ENCODE data around the gene PNPLA3.

The PNPLA3 gene

DNA sequence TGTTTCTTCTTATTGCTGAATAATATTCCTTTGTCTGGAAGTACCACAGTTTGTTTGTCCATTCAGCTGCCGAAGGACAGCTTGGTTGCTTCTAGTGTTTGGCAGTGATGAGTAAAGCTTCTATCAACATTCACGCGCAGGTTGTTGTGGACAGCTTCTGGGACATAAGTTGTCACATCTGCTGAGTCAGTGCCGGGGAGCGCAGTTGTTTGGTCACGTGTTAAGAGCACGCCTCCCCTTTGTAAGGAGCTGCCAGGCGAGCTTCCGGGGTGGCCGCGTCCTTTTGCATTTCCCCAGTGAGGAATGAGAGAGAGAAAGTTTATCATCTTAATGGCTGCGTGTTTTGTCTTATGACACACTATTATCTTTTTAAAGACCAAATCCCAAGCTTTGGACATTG, 61.9 kb downstream of the PNPLA3 start:
- TF ChIP-seq ARNT (IDR thresholded peaks at IDR 0.05) (no peak), ELF4 (IDR thresholded peaks at IDR 0.05) (no peak), SUZ12 (IDR thresholded peaks at IDR 0.05) (no peak), FOXM1 (IDR thresholded peaks at IDR 0.05; ENCODE audit: borderline replicate concordance) (no peak), CTBP1 (IDR thresholded peaks at IDR 0.05; ENCODE audit: borderline replicate concordance) (no peak), NFRKB (IDR thresholded peaks at IDR 0.05) (no peak), LEF1 (IDR thresholded peaks at IDR 0.05; ENCODE audit: borderline replicate concordance) (no peak), L3MBTL2 (conservative IDR thresholded peaks at IDR 0.05) (no peak), FOXK2 (IDR thresholded peaks at IDR 0.05) (no peak), SP1 (IDR thresholded peaks at IDR 0.05) (no peak), TARDBP (IDR thresholded peaks at IDR 0.05) (no peak), ZNF384 (IDR thresholded peaks at IDR 0.05) (no peak), BHLHE40 (IDR thresholded peaks at IDR 0.05; ENCODE audit: borderline replicate concordance) (no peak)
- ChIA-PET CTCF (no interaction called here), POLR2A (no interaction called here)
- DNase-seq (ENCODE audit: extremely low spot score): no peak

DNA sequence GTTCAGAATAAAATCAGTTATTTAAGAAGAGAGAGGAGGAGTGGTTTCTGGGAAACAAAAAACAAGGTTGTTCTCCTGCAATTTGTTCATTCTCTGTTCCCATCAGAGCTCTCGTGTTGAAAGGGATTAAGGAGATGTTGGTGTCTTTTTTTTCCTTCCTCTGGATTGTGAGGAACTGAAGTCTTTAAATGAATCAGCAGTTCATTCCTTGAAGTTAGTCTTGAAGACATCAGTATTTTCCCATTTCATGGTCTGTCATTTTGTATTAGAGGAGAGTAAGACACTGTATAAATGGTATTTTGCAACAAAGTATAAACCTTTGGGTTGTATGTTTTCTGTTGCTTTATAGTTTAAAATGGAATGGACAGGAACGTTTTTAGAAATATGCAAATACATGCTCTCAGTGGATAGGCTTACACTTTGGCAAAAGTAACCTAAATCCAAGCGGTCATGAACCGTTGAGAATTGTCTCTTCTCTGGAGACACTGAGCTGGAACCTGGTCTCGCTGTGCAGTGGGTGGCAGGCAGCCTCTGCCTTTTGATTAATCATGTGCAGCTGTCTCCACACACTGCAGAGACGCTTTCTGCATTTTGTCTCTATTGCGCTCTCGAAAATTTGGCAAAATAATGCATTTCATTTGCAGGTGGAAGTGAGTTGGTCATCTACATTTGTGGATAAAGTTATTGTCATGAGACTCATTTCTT, 64.7 kb downstream of the PNPLA3 start:
- TF ChIP-seq SUZ12 (IDR thresholded peaks at IDR 0.05) (no peak), ELF4 (IDR thresholded peaks at IDR 0.05) (no peak), ZNF384 (IDR thresholded peaks at IDR 0.05) (no peak), BHLHE40 (IDR thresholded peaks at IDR 0.05; ENCODE audit: borderline replicate concordance) (no peak), ARNT (IDR thresholded peaks at IDR 0.05) (no peak), FOXK2 (IDR thresholded peaks at IDR 0.05) (no peak), L3MBTL2 (conservative IDR thresholded peaks at IDR 0.05) (no peak), FOXA1 (IDR thresholded peaks at IDR 0.05) (no peak), FOXM1 (IDR thresholded peaks at IDR 0.05; ENCODE audit: borderline replicate concordance) (no peak), NFRKB (IDR thresholded peaks at IDR 0.05) (no peak), TARDBP (IDR thresholded peaks at IDR 0.05) (no peak), HDGF (IDR thresholded peaks at IDR 0.05; ENCODE audit: borderline replicate concordance) (no peak)
- TF ChIP-seq, protein P1, sequence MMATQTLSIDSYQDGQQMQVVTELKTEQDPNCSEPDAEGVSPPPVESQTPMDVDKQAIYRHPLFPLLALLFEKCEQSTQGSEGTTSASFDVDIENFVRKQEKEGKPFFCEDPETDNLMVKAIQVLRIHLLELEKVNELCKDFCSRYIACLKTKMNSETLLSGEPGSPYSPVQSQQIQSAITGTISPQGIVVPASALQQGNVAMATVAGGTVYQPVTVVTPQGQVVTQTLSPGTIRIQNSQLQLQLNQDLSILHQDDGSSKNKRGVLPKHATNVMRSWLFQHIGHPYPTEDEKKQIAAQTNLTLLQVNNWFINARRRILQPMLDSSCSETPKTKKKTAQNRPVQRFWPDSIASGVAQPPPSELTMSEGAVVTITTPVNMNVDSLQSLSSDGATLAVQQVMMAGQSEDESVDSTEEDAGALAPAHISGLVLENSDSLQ (IDR thresholded peaks at IDR 0.05): no peak
- POLR2A ChIA-PET: interaction anchor here (1.2 kb wide), 1 partner anchor 33 kb away, joined by 4 read pairs; the partner anchor contains the start of gene SAMM50
- no peak for DNase-seq (ENCODE audit: extremely low spot score)
- CTCF ChIA-PET: no interaction called here

DNA sequence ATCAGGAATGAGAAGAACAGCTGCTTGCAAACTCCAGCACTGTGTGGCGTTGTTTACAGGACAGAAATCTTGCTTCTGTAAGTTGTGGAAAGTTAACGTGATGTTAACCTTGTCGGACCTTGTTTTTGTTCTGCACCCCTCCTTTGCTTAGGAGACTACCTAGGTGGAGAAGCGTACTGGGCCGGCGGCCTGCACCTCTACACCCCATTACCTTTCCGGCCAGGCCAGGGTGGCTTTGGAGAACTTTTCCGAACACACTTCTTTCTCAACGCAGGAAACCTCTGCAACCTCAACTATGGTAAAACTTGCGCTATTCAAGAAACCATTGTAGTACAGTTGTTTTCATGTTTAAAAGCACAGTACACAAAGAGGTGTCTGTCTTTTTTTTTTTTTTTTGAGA, 65.4 kb downstream of the PNPLA3 start:
- DNase-seq (ENCODE audit: extremely low spot score): no peak
- ChIA-PET POLR2A (no interaction called here), CTCF (no interaction called here)
- TF ChIP-seq BHLHE40 (IDR thresholded peaks at IDR 0.05; ENCODE audit: borderline replicate concordance) (no peak), ELF4 (IDR thresholded peaks at IDR 0.05) (no peak), ARNT (IDR thresholded peaks at IDR 0.05) (no peak), CTBP1 (IDR thresholded peaks at IDR 0.05; ENCODE audit: borderline replicate concordance) (no peak), LEF1 (IDR thresholded peaks at IDR 0.05; ENCODE audit: borderline replicate concordance) (no peak), NFRKB (IDR thresholded peaks at IDR 0.05) (no peak), ZNF384 (IDR thresholded peaks at IDR 0.05) (no peak), TARDBP (IDR thresholded peaks at IDR 0.05) (no peak), L3MBTL2 (conservative IDR thresholded peaks at IDR 0.05) (no peak), FOXM1 (IDR thresholded peaks at IDR 0.05; ENCODE audit: borderline replicate concordance) (no peak), FOXK2 (IDR thresholded peaks at IDR 0.05) (no peak), SUZ12 (IDR thresholded peaks at IDR 0.05) (no peak), HDGF (IDR thresholded peaks at IDR 0.05; ENCODE audit: borderline replicate concordance) (no peak), SP1 (IDR thresholded peaks at IDR 0.05) (no peak), FOXA1 (IDR thresholded peaks at IDR 0.05) (no peak)
- TF ChIP-seq, protein P1 (IDR thresholded peaks at IDR 0.05): no peak

DNA sequence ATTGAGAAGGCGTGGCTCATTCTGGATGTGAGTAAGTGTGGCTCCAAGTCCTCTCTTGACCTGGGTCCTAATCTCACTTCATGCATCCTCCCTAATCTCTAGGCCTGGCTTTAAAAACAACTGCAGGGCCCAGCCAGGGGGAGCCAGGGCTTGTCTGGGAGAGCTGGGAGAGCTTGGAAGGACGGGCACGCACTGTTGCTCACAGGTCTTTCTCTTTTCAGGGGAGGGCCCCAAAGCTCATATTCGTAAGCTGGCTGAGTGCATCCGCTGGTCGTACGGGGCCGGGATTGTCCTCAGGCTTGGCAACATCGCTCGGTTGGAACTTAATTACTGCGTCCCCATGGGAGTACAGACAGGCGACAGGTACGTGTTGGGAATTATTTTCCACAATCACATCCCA, 66.4 kb downstream of the PNPLA3 start:
- ChIA-PET CTCF (interaction anchor here (1.1 kb wide), 1 partner anchor 96 kb away, joined by 3 read pairs; no protein-coding TSS in a partner anchor), POLR2A (no interaction called here)
- no peak for DNase-seq (ENCODE audit: extremely low spot score)
- TF ChIP-seq NFRKB (IDR thresholded peaks at IDR 0.05) (no peak), SP1 (IDR thresholded peaks at IDR 0.05) (no peak), FOXK2 (IDR thresholded peaks at IDR 0.05) (no peak), CTBP1 (IDR thresholded peaks at IDR 0.05; ENCODE audit: borderline replicate concordance) (no peak), ARNT (IDR thresholded peaks at IDR 0.05) (no peak), SUZ12 (IDR thresholded peaks at IDR 0.05) (no peak), HDGF (IDR thresholded peaks at IDR 0.05; ENCODE audit: borderline replicate concordance) (no peak), ELF4 (IDR thresholded peaks at IDR 0.05) (no peak), FOXM1 (IDR thresholded peaks at IDR 0.05; ENCODE audit: borderline replicate concordance) (no peak), BHLHE40 (IDR thresholded peaks at IDR 0.05; ENCODE audit: borderline replicate concordance) (no peak), LEF1 (IDR thresholded peaks at IDR 0.05; ENCODE audit: borderline replicate concordance) (no peak), ZNF384 (IDR thresholded peaks at IDR 0.05) (no peak), FOXA1 (IDR thresholded peaks at IDR 0.05) (no peak)
- TF ChIP-seq, protein P1 (IDR thresholded peaks at IDR 0.05): no peak

DNA sequence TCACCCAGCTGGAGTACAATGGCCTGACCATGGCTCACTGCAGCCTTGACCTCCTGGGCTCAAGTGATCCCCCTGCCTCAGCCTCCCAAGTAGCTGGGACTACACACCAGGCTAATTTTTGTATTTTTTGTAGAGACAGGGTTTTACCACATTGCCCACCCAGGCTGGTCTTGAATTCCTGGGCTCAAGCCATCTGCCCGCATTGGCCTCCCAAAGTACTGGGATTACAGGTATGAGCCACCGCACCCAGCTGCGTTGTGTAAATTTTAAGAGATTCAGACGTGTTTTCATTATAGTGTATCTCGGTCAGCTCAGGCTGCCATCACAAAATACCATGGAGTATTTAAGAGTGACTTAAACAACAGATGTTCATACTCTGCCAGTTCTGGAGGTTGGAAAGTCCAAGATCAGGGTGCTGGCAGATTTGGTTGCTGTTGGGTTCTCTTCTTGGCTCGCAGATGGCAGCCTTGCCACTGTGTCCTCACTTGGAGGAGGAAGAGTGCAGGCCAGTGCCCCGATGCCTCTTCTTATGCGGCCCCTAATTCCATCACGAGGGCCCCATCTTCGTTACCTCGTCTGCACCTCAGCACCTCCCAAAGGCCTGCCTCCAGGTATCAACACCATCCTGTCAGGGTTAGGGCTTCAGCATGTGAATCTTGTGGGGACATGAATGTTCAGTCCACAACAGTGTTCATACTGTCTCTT, 67.9 kb downstream of the PNPLA3 start:
- ChIA-PET CTCF (no interaction called here), POLR2A (no interaction called here)
- DNase-seq (ENCODE audit: extremely low spot score): no peak
- TF ChIP-seq TARDBP (IDR thresholded peaks at IDR 0.05): no peak
- TF ChIP-seq ELF4 (IDR thresholded peaks at IDR 0.05): no peak
- no peak for TF ChIP-seq FOXM1 (IDR thresholded peaks at IDR 0.05; ENCODE audit: borderline replicate concordance)
- no peak for TF ChIP-seq FOXK2 (IDR thresholded peaks at IDR 0.05)
- no peak for TF ChIP-seq LEF1 (IDR thresholded peaks at IDR 0.05; ENCODE audit: borderline replicate concordance)
- TF ChIP-seq, protein P1 (IDR thresholded peaks at IDR 0.05): no peak
- no peak for TF ChIP-seq ZNF384 (IDR thresholded peaks at IDR 0.05)
- TF ChIP-seq NFRKB (IDR thresholded peaks at IDR 0.05): no peak
- TF ChIP-seq BHLHE40 (IDR thresholded peaks at IDR 0.05; ENCODE audit: borderline replicate concordance): no peak
- TF ChIP-seq CTBP1 (IDR thresholded peaks at IDR 0.05; ENCODE audit: borderline replicate concordance): no peak
